Transverse colon (tissue), 4 donors: ENCODE results near the gene LYPD6B.

Source experiments
- POLR2AphosphoS5 ChIP-seq, 3 donors: sonication (generic); formaldehyde crosslinking; IDR thresholded peaks; one replicate each; pipeline ENCODE4 v1.6.1; 2016; ENCODE audit warnings: antibody characterized with exemption in 3 of 3
- TF ChIP-seq, protein P1 (sequence below), 5 experiments: fragments of 200-600 bp in 3 of 5; fragments of 450-650 bp in 2 of 5; sonication (generic) in 3 of 5; IDR thresholded peaks; 1 replicate in 2 of 5; 2 replicates in 3 of 5; pipeline ENCODE4 v1.5.1; 2016 to 2017; ENCODE audit warnings: antibody characterized with exemption in 5 of 5, inconsistent platforms in 3 of 5, mild to moderate bottlenecking in 2 of 5, moderate library complexity in 1 of 5

DNA sequence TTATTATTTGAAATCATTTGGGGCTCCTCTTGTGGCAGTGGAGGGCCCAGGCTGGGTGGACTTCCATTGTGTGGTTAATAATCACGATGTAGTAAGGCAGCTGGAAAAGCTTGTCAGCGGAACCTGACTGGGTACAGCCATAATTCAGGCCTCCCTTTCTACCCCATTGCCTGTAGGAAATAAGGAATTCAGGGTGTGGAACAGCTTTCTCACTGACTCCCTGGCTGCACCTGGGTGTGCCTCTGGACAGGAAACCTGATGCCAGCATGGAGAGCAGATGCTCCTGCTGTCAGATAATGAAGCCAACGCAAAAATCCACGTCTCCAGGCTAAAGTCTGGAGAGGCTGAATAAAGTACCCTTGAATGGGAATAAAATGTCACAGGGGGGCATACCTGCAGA lies 44.2 kb downstream of the LYPD6B start:
- TF ChIP-seq, protein P1, sequence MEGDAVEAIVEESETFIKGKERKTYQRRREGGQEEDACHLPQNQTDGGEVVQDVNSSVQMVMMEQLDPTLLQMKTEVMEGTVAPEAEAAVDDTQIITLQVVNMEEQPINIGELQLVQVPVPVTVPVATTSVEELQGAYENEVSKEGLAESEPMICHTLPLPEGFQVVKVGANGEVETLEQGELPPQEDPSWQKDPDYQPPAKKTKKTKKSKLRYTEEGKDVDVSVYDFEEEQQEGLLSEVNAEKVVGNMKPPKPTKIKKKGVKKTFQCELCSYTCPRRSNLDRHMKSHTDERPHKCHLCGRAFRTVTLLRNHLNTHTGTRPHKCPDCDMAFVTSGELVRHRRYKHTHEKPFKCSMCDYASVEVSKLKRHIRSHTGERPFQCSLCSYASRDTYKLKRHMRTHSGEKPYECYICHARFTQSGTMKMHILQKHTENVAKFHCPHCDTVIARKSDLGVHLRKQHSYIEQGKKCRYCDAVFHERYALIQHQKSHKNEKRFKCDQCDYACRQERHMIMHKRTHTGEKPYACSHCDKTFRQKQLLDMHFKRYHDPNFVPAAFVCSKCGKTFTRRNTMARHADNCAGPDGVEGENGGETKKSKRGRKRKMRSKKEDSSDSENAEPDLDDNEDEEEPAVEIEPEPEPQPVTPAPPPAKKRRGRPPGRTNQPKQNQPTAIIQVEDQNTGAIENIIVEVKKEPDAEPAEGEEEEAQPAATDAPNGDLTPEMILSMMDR (IDR thresholded peaks at IDR 0.05), result no peak
- TF ChIP-seq POLR2AphosphoS5 (IDR thresholded peaks at IDR 0.05), result no peak
